Endometrial microvascular endothelial cells (primary cell): Measurements from ENCODE around the gene SCEL. TPM values are rescaled to one million over a fixed set of nuclear protein-coding genes. Genes with fewer than 3 reads are reported as not detected.
"Not testable (repeated sequence)": the region's sequence is repeated elsewhere in the genome, so short reads cannot be mapped to it uniquely, and the experiment has no call there.

Experiments
- in situ Hi-C: cut with HindIII; loops from 2 replicates; pipeline ENCODE4 v1.10.0; 2017; ENCODE audit warnings: low sequenced_read_pairs, low pct_unique_long_range_greater_than_20kb; ENCODE audit errors: inconsistent ontology term
- total RNA-seq: library from RNA; depleted of rRNA; stranded (reverse); fragments of >200 nt; gene quantifications from one replicate; pipeline ENCODE4 v1.2.3, GENCODE V29; 2015; ENCODE audit errors: inconsistent ontology term

Gene SCEL
- total RNA-seq, 1 donor from 2014 or later = not detected

DNA sequence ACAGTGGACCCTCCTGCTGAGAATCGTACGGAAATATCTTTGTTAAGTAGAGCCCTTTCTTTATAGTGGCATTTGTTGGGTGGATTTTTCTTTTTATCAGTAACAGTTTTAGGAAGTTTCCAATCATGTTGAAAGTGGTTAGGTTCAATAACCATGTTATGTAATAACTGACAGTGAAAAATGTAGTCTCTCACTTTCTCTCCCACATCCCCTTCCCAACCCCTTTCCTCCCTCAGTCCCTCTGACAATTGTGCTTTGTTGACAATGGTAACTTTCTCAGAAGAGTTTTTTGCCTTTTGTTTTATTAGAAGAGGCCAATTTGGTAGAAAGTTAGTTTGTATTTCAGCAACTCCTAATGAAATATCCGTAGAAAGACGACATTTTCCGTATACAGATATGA lies 84.1 kb downstream of the SCEL start:
- in situ Hi-C loops = no loop called here

DNA sequence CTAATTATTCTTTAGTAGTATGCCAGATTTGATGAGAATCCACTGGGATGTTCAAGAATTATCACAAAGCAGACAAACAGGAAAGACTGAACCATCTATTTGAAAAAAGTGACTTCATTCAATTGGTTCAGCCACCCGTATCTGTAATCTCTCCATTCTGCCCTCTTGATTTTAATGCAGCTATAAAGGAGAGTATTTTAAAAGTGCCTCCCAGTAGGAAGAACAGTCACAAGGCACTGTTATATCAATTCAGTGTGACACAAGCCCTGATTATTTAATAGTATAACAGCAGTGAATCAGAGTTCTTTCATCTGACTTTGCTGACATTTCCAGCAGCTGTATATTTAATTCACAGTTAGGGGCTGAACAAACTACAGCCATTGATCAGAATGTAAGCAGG lies 84.6 kb downstream of the SCEL start:
- in situ Hi-C loops = no loop called here

DNA sequence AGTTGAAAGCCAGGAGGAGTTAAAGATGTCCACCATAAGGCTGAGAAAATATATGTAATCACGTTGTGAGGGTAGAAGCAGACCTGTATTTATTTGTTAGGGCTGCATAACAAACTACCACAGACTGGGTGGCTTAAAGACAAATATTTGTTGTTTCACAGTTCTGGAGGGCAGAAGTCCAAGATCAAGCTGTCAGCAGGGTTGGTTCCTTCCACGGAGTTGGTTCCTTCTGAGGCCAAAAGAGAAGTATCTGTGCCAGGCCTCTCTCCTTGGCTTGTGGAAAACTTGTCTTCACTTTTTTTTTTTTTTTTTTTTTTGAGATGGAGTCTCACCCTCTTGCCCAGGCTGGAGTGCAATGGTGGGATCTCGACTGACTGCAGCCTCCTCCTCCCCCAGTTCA lies 88.3 kb downstream of the SCEL start:
- in situ Hi-C loops = no loop called here

DNA sequence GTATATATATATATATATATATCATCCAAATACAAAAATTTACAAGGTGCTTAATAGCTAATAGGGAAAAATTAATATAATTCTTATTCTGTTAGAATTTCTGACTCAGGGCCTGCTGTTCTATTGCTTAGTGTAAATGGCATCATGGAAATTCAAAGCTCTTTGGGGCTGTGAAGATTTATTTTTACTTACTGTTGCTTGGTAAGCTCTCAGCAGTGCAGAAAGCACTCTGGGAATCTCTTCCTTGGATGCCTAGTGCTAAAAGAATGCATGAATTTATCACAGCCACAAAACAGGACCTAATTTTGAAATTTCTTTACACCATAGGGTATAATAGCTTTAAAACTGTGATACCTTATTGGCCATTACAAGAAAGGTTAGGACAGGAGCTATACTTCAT lies 92.7 kb downstream of the SCEL start:
- in situ Hi-C loops = no loop called here

DNA sequence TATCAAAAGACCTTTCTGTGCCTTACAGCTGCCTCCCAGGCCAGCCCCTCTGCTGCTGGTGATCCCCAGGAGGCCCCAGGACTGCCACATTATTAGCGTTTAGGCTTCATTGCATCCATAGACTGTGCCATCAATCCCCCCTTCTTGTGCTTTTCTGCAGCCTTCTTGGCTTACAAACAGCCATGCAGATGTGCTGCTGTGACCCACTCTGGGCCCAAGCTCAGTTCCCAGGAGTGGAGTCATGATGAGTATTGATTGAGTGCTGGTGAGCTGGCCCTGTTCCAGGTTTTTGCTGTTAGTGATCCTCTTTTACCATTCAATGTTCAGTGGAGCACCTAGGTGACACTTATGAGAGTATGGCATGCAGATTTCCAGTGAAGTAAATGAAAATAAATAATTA lies 102.1 kb downstream of the SCEL start:
- in situ Hi-C loops = no loop called here

DNA sequence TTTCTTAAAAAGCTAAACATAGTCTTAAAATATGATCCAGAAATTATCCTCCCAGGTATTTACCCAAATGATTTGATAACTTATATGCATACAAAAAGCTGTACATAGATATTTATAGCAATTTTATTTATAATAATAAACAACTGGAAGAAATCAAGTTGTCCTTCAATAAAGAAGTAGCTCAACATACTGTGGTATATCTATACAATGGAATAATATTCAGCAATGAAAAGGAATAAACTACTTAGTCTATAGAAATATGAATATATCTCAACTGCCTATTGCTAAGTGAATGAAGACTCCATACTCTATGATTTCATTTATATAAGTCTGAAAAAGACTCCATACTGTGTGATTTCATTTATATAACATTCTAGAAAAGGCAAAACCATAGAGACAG lies 114.9 kb downstream of the SCEL start:
- in situ Hi-C loops = no loop called here

DNA sequence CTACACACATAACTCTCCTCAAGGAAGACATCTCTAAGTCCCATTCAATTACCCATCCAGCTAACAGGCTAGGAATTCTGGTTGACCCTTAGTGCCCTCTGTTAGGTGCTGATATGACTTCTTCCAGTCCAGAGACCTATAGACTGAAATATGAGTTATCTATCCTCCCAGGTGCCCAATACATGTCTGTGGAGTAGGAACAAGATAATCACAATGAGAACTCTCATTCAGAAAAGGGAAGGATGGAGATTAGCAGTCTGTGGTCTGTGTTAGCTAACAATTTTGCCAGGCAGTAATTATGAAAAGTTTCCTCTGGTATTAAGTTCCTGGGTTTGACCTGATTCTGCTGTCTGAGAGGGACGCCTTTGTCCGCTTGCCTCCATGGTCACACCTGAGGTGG lies 117.8 kb downstream of the SCEL start:
- in situ Hi-C loops = no loop called here

DNA sequence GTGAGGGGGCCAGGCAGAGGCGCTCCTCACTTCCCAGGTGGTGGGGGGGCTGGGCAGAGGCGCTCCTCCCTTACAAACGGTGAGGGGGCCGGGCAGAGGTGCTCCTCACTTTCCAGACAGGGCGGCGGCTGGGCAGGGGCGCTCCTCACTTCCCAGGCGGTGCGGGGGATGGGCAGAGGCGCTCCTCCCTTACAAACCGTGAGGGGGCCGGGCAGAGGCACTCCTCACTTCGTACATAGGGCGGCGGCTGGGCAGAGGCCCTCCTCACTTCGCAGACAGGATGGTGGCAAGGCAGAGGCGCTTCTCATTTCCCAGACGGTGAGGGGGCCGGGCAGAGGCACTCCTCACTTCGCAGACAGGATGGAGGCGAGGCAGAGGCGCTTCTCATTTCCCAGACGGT lies 124.5 kb downstream of the SCEL start:
- in situ Hi-C loops = not testable (repeated sequence)

DNA sequence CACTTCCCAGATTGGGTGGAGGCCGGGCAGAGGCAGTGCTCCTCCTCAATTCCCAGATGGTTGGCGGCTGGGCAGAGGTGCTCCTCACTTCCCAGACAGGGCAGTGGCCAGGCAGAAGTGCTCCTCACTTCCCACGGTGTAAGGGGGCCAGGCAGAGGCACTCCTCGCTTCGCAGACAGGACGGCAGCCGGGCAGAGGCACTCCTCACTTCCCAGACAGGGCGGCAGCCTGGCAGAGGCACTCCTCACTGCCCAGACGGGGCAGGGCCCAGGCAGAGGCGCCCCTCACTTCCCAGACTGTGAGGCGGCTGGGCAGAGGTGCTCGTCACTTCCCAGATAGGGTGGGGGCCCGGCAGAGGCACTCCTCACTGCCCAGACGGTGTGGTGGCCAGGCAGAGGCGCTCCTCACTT lies 125.3 kb downstream of the SCEL start:
- in situ Hi-C loops = no loop called here

DNA sequence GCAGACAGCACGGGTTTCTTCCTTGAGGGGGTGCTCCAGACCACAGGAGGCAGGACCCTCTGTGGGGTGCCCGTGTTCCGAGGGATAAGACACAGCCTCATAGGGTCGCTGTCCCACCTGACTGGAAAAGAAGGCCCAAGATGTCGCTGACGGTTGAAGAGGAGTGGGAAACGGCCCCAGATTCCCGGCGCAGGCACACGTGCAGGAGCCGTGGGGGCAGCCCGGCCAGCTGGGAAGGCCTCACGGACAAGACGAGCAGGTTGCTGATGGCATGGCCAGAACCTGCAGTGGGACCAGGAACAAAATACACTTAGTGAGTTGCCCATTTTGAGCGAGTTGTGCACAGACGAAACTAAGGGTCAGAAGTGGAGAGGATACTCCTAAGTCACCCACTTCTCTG lies 126.8 kb downstream of the SCEL start:
- in situ Hi-C loops = not testable (repeated sequence)

DNA sequence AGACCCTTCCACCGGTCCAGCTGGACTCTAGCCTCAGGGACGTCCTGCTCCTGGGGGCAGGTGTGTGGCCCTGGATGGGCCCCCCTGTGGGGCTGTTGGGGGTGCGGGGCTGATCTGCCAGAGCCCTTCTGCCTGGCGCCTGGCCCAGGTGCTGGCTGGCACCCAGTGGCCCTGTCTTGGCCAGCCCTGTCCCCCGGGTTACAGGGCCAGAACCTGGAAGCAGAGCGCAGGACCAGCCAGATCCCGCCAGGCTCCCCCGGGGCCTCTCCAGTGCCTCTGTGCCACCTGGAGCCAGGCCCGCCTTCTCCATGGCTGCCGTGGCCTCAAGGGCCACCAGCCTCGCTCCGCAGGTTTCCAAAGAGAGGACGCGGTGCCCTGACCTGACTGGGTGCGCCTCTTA lies 127.3 kb downstream of the SCEL start:
- in situ Hi-C loops = not testable (repeated sequence)

DNA sequence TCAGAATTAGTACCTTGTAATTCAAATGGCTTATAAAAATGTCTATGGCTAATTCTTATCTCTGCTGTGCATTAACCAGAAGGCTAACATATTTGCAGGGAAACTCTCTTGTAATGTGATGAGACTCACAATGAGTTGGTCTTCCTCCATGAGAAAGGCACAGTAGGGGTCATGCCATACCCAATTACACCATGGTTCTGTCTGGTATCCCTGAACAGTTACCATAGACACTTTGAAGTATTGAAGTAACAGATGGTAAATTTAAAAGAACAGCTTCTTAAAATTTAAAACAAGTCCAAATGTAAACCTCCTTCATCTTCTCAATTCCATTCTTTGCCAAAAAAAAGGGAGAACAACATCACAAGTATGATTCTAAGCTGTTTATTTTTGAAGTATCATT lies 139.3 kb downstream of the SCEL start:
- in situ Hi-C loops = no loop called here

DNA sequence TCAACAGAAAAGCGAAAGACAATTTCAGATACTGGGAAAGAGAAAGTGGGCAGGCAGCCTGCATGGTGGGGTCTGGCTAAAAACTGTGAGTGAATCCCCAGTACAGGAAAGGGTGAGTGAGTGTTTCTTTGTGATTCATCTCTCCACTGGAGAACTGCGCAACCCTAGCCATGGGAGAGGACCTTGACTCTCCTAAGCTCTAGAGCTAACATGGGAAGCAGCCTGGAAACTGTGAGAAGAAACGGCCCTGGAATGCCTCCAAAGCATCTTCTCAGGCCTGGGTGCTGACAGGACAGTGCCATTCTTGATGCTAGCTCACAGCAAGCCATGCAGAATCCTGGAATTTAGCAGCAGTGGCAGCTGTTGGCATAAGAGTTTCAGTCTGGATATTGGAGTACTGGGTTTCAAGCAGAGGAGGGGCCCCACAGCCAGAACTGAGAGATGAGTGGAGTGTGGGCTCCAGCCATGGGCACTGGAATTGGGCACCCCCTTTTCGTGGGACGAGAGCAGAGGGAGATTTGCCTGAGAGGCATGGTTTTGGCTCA lies 143.3 kb downstream of the SCEL start:
- in situ Hi-C loops = no loop called here

DNA sequence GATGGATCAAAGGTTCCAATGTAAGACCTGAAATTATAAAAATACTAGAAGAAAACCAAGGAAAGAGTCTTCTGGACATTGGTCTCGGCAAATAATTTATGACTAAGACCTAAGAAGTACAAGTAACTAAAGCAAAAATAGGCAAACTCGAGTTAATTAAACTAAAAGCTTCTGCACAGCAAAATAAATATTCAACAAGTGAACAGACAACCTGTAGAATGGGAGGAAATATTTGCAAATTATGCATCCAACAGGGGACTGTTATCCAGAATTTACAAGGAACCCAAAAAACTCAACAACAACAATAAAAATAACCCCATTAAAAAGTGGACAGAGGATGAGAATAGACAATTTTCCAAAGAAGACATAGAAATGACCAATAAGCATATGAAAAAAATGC lies 152.3 kb downstream of the SCEL start:
- in situ Hi-C loops = no loop called here

DNA sequence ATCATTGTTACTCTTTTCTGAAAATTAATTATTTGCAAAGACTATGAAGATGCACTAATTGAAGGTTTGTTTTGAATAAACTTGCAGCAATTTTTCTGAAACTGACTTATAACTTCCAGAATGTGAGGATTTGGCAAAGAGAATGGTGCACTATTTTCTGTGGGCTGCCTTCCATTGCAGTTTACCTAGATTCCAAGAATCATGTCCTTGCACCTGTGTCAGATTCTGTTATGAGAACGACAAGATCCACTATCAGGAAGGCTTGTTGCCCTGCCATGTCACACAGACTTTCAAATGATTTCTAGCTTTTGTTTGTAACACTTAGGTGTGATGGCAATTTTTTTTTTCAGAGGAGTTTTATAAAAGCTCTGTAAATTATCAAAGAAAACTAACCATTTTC lies 156.4 kb downstream of the SCEL start:
- in situ Hi-C loops = no loop called here

DNA sequence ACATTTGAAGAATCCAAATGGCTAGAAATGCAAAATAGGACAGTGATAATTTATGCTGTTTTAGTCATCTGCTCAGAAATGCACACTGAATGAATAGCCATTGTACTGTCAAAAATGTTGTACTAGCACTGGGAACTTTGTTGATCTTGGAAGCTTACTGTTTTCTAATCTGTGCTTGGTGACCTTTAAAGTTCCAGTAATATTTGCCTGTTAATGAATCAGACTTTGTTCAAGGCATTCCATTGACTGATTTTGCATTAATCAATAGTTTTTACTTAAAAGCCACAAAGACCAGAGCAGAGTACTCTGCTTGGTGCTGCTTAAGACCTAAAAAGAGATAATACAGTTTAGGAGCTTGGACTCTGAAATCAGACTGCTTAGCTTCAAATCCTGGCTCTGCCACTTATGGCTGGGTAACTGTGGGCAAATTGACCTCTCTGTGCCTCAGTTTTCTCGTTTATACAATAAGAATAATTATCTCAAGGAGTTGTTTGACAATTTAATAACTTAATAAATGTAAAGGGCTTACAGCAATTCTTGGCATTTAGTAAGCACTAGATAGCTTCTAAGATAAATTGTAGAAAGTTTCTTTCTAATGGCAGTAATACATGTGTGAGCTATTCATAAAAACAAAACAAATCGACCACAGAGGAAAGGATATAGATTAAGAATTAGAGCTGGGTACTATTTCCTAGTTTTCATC lies 157.4 kb downstream of the SCEL start:
- in situ Hi-C loops = no loop called here

DNA sequence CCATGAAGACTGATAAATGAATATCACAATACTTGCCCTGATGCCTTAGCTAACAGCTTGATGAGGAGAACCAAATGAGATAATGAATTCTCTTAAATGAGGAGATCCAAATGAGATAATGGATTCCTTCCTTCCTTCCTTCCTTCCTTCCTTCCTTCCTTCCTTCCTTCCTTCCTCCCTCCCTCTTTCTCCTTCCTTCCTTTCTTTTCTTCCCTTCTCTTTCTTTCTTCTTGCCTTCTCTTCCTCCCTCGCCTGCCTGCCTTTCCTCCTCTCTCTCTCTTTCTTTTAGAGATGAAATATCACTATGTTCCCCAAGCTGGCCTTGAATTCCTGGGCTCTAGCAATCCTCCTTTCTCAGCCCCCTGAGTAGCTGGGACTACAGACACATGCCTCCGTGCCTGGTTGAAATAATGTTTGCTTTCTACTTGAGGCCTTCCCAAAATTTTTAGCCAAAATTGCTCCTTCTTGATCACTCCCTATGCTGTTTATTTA lies 158.0 kb downstream of the SCEL start:
- in situ Hi-C loops = no loop called here
